ENCODE results near the gene LRRC55.

GRCh38 chr11:57150454-57150917 lies 31.3 kb upstream of the LRRC55 start:
- TF ChIP-seq CTCF (IDR thresholded peaks at IDR 0.05): no peak
- TF ChIP-seq POLR2A (IDR thresholded peaks at IDR 0.05): no peak
- TF ChIP-seq POLR2AphosphoS5 (IDR thresholded peaks at IDR 0.05): no peak
